Dendritic cell treated with granulocyte-macrophage colony-stimulating factor and Interleukin-4, amounts not matched to agents 40 ng/mL and 50 ng/mL, for 4 days (primary cell): ENCODE data around the gene SLC18A3.

ENCODE experiments used
- H3K27ac Mint-ChIP-seq: one replicate; pipeline ENCODE4 v1.8.0; 2022; ENCODE audit warnings: mild to moderate bottlenecking, mixed read lengths
- H3K27me3 Mint-ChIP-seq: one replicate; pipeline ENCODE4 v1.8.0; 2022; ENCODE audit warnings: mild to moderate bottlenecking, mixed read lengths
- H3K36me3 Mint-ChIP-seq: one replicate; pipeline ENCODE4 v1.8.0; 2022; ENCODE audit warnings: low read depth, mixed read lengths
- H3K4me1 Mint-ChIP-seq: one replicate; pipeline ENCODE4 v1.8.0; 2022; ENCODE audit warnings: low read depth, mixed read lengths
- H3K4me3 Mint-ChIP-seq: one replicate; pipeline ENCODE4 v1.8.0; 2022; ENCODE audit warnings: mild to moderate bottlenecking, moderate library complexity, mixed read lengths
- H3K9me3 Mint-ChIP-seq: one replicate; pipeline ENCODE4 v1.8.0; 2022; ENCODE audit warnings: mixed read lengths
- intact Hi-C: fragments of 100-400 bp; cut with micrococcal nuclease; formaldehyde crosslinking; loops from one replicate; pipeline ENCODE4 v1.15.0; 2022

The SLC18A3 gene

DNA sequence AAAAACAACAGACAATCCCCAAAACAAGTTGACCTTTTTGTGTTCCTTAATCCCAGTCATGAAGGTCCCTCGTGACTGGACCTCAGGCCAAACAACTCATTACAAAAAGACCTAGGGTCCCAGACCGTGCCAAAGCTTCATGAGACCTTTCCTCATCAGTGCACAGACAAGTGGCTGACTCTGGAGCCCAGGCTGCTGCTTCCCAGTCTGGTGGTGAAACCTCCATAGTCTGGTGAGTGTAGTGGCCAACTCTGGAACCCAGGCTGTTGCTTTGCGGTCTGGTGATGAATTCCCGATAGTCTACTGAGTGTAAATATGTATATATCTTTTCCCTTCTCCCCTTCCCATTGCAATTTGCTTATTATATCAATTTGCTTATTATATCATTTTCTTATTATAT is 22.1 kb upstream of the SLC18A3 start:
- H3K27ac Mint-ChIP-seq = no peak overlapping the region
- no peak overlapping the region for H3K4me3 Mint-ChIP-seq
- H3K4me1 Mint-ChIP-seq = peaks cover under 1% of the 10 kb centered on the region
- H3K9me3 Mint-ChIP-seq = peaks cover 17% of the 10 kb centered on the region
- peaks cover 24% of the 10 kb centered on the region for H3K27me3 Mint-ChIP-seq
- no peaks in the 10 kb centered on the region for H3K36me3 Mint-ChIP-seq
- intact Hi-C loops = no loop called here

DNA sequence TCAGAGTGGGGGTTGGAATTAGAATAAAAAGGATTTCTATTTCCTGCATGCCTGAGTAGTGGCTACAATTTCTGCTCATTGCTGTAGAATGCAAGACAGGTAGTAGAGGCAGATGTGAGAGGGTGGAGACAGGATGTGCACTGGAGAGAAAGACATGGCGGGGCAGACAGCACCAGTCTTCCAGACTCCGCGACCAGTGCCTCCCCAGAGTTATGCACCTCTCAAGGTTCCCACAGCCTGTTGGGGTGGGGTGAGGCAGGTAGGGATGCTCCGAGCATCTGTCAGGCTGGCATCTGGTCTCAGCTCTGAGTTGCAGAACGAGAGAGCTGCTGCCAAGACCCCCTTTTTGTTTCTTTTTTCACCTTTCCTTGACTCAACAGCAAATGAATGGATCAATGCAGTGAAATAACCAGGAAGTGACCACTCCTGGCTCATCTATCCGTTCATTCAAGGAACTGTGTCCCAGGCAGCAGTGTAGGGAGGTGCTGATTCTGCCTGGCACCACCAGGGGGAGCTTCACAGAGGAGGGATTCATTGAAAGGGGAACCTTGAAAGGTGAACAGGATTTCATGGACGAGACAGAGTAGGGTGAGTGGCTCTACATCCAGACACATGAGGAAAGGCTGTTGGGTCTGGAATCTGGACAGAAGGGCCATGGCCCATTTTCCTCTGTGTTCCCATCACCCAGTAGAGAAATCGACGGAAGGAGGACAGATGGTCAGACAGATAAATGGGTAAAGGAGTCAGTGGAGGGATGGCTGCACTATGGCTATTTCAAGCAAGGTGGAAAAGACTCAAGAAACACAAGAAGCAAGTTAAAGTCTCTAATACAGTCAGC is 17.2 kb upstream of the SLC18A3 start:
- peaks cover 9% of the 10 kb centered on the region for H3K4me1 Mint-ChIP-seq
- peaks cover 17% of the 10 kb centered on the region for H3K9me3 Mint-ChIP-seq
- H3K36me3 Mint-ChIP-seq = no peaks in the 10 kb centered on the region
- H3K27me3 Mint-ChIP-seq = peaks cover 22% of the 10 kb centered on the region
- no peak overlapping the region for H3K27ac Mint-ChIP-seq
- no peak overlapping the region for H3K4me3 Mint-ChIP-seq
- intact Hi-C loops = no loop called here

DNA sequence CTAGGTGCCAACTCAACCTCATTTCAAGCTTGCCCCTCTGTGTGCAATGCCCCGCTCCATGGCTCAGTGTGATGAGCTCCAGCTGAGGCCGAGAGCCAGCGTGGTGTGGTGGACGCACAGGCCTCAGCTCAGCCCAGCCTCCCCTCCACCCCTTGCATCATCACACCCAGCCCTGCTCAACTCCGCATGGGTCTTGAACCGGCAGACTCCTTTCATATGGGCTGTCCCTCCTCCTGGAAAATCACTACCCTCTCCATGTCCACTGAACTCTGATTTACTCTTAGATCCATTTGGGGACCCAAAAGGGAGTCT is 16.6 kb upstream of the SLC18A3 start:
- H3K36me3 Mint-ChIP-seq = no peaks in the 10 kb centered on the region
- intact Hi-C loops = no loop called here
- peaks cover 9% of the 10 kb centered on the region for H3K4me1 Mint-ChIP-seq
- peaks cover 22% of the 10 kb centered on the region for H3K27me3 Mint-ChIP-seq
- H3K27ac Mint-ChIP-seq = no peak overlapping the region
- H3K4me3 Mint-ChIP-seq = no peak overlapping the region
- peaks cover 17% of the 10 kb centered on the region for H3K9me3 Mint-ChIP-seq

DNA sequence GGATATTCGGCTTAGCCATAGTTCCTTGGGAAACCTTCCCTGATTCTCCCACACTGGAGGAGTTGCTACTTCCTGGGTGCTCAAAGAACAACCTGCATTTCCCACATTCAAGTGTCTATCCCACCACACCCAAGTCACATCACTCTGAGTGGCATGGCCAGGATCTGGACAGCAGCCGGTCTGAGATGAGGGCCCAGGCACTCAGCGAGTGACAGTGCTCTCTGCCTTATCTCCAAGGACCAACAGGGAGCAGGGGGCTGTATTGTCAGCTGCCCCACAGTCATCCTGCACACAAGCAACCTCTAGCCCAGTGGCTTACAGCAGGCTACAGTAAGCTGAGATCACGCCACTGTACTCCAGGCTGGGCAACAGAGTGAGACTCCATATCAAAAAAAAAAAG is 16.1 kb upstream of the SLC18A3 start:
- Mint-ChIP-seq H3K27ac (no peak overlapping the region), H3K27me3 (peaks cover 22% of the 10 kb centered on the region), H3K4me1 (peaks cover 9% of the 10 kb centered on the region), H3K9me3 (peaks cover 14% of the 10 kb centered on the region), H3K36me3 (no peaks in the 10 kb centered on the region), H3K4me3 (no peak overlapping the region)
- intact Hi-C loops = loop anchor here (2.0 kb wide), 1 partner anchor 631 kb away; no protein-coding TSS in a partner anchor

DNA sequence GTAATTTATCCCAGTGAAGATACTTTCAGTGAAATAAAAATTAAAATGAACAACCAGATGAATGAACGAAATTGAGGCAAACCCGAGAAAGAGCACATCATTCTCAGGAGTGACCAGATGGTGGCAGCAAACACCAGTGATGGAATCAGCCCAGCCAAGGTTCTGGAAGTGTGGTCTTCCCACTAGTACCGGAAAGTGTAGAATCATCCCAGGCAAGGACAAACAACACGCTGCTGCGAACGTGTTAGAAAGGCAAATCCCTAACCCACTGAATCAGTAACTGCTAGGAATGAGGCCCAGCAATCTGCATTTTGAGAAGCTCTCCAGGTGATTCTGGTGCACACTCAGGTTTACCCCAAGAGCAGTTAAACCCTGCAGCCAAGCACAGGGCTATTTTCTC is 15.5 kb upstream of the SLC18A3 start:
- Mint-ChIP-seq H3K27ac (no peak overlapping the region), H3K9me3 (peaks cover 8% of the 10 kb centered on the region), H3K4me1 (peaks cover 9% of the 10 kb centered on the region), H3K27me3 (peaks cover 22% of the 10 kb centered on the region), H3K36me3 (no peaks in the 10 kb centered on the region), H3K4me3 (no peak overlapping the region)
- intact Hi-C loops = loop anchor here (2.0 kb wide), 1 partner anchor 630 kb away; no protein-coding TSS in a partner anchor

DNA sequence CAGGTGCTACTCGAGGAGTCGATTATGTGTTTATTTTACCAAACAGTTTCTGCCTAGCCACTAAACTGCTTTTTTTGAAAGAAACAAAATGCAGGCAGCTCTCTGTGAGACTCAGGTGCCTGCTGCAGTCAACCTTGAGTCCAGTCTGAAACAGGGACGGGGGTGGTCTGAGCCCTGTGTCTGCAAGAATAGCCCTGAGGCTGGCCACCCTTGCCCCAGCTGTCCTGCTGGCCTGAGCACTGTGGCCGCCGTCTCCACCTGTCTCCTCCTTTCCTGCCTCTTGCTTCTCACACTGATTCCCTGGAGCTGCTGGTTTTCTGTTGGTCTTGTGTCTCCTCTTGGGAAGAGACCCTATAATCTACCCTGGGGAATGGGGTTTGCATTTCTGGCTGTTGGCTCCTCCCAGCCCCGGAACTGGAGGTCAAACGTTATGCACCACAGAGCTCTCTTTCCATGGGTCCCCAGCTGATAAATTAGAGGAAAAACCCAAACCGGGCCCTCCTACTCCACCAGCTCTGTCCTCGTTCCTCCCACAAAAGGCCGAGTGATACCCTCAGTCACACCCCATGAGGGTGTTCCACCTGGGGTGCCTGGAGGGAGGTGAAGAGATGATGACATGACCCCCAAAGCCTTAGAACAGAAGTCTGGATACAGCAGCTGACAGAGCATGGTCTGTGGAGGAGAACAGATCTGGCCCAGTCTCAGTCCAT is 15.0 kb upstream of the SLC18A3 start:
- Mint-ChIP-seq H3K9me3 (peaks cover 2% of the 10 kb centered on the region), H3K4me1 (peaks cover 9% of the 10 kb centered on the region), H3K27me3 (peaks cover 21% of the 10 kb centered on the region), H3K4me3 (no peak overlapping the region), H3K27ac (no peak overlapping the region), H3K36me3 (no peaks in the 10 kb centered on the region)
- intact Hi-C loops = loop anchor here (2.0 kb wide), 1 partner anchor 630 kb away; no protein-coding TSS in a partner anchor

DNA sequence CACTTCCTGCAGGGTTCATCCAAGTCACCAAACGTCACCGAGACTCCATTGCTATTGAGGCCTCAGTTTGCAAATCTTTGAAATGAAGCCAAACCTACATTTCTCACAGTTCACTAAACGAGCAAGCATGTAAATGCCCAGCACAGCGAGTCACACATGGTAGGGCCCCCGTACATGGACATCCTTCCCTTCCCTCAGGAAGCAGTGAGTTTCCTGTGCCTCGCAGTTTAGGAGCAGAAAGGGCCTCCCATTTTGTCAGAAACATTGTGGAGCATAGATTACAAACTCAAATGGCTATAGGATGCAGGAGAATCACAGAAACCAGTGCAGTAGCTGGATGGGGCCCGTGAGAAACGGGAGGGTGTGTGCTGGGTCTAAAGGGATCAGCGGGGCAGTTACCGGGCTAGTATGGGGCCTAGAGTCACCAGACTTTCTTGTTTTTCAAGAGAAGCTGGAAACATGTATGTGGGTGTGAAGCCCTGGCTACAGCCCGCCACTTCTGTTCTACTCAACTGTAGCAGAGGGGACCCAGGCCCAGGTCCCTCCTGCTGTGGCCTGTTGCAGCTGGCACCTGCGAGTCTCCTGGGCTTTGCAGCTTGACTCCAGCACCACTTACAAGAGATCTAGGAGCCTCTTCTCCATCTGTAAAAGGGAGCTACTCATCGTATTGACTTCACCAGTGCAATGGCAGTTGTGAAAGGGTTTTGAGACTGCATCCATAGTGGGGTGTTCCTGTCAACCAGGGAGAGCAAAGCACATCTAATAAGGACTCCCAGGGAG is 14.2 kb upstream of the SLC18A3 start:
- no peak overlapping the region for H3K27ac Mint-ChIP-seq
- H3K9me3 Mint-ChIP-seq = no peaks in the 10 kb centered on the region
- peaks cover 9% of the 10 kb centered on the region for H3K4me1 Mint-ChIP-seq
- no peak overlapping the region for H3K4me3 Mint-ChIP-seq
- peaks cover 19% of the 10 kb centered on the region for H3K27me3 Mint-ChIP-seq
- intact Hi-C loops = loop anchor here (2.0 kb wide), 1 partner anchor 629 kb away; no protein-coding TSS in a partner anchor
- H3K36me3 Mint-ChIP-seq = no peaks in the 10 kb centered on the region

DNA sequence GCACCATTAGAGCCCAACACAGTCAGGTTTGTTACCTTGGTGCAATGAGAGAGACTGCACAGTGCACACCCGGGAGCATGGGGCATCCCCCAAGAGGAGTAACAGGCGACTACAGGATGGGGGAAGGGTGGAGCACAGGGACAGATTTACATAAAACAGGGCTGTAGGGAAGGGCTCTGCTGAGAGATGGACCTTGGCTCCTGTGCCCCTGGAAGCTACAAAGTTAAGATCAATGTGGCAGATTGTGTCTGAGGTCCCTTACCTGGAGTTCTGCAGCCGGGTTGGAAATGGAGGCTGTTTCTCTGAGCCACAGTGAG is 13.7 kb upstream of the SLC18A3 start:
- Mint-ChIP-seq H3K36me3 (no peaks in the 10 kb centered on the region), H3K4me3 (no peak overlapping the region), H3K27ac (no peak overlapping the region), H3K27me3 (peaks cover 21% of the 10 kb centered on the region), H3K4me1 (peaks cover 9% of the 10 kb centered on the region), H3K9me3 (no peaks in the 10 kb centered on the region)
- intact Hi-C loops = no loop called here

DNA sequence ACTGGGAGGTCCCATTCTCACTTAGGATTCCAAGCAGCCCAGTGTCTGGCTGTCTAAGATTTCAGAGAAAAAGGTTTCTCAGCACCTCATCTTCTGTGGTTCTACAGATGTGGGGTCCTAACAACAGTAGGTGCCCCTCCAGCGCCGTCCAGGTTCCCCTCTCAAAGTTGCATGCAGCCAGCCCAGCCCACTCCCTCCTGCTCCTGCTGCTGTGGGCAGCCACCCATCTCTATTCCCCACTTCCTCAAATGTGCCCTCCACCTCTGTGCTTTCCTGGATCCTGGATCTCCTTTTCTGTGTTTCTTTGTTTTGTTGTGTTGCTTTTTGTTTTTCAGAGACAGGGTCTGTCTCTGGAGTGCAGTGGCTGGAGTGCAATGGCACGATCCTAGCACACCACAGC is 13.3 kb upstream of the SLC18A3 start:
- Mint-ChIP-seq H3K4me1 (peaks cover 9% of the 10 kb centered on the region), H3K27ac (no peak overlapping the region), H3K4me3 (no peak overlapping the region), H3K9me3 (no peaks in the 10 kb centered on the region), H3K36me3 (no peaks in the 10 kb centered on the region), H3K27me3 (peaks cover 20% of the 10 kb centered on the region)
- intact Hi-C loops = no loop called here

DNA sequence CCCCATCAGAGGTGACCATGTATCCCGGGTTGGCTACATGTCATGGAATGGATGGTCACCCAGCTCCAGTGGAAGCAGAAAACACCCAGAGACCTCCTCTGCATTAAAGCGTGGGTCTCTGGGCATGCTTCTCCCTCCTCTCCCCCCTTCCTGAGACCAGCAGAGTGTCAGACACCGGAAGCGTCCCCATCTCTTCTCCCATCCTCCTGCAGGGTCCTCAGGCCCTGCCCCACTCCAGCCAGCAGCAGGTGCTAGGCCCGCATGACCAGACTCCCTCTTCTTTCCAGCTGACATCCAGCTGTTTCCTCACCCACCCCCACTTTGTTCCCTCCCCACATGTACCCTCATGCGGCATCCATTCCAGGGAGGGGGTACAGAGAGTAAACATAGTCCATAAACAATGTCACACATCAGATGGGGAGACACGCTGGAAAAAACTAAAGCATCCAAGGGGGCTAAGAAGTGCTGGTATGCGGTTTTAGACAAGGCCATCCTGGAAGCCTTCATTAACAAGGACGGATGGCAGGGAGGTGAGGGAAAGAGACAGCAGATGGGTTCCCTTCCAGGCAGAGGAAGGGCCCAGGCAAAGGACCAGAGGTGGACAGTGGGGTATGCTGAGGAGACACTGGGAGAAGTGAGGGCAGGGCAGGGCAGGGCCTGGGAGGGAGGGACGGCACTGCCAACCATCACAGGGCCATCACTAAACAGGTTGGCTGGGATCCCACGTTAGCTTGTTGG is 12.5 kb upstream of the SLC18A3 start:
- Mint-ChIP-seq H3K36me3 (no peaks in the 10 kb centered on the region), H3K9me3 (no peaks in the 10 kb centered on the region), H3K27me3 (peaks cover 21% of the 10 kb centered on the region), H3K27ac (no peak overlapping the region), H3K4me3 (no peak overlapping the region), H3K4me1 (peaks cover 9% of the 10 kb centered on the region)
- intact Hi-C loops = no loop called here

DNA sequence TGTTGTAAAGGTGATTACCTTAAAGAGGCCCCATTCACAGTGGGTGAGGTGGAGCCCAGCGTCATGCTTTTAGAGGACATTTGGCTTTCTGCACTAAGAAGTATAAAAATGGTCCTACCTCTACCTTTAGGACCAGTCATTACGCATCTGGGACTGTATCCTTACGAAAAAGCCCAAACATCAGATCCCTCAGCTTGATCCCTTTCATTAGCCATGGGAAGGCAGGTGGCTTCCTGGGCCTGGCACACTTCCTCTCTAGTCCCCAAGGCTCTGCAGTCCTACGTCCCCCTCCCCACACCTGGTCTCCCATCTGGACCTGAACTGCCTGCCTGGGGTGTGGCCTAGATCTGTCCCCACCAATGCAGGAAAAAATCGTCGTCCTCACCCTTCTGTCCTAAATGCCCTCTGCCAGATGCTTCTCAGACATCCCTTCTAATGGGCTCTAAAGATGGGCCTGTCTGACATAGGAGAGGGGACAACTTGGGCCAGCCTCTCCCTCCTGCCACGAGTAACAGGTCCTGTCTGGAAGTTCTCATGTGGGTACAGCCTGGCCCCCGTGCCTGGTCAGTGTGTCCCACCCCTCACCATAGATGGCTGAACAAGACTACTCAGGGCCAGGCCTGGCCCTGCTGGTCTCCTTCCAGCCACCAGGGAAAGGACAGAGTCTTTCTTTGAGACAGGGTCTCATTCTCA is 11.8 kb upstream of the SLC18A3 start:
- Mint-ChIP-seq H3K4me3 (no peak overlapping the region), H3K4me1 (peaks cover 6% of the 10 kb centered on the region), H3K27me3 (peaks cover 22% of the 10 kb centered on the region), H3K27ac (no peak overlapping the region), H3K36me3 (no peaks in the 10 kb centered on the region), H3K9me3 (no peaks in the 10 kb centered on the region)
- intact Hi-C loops = no loop called here

DNA sequence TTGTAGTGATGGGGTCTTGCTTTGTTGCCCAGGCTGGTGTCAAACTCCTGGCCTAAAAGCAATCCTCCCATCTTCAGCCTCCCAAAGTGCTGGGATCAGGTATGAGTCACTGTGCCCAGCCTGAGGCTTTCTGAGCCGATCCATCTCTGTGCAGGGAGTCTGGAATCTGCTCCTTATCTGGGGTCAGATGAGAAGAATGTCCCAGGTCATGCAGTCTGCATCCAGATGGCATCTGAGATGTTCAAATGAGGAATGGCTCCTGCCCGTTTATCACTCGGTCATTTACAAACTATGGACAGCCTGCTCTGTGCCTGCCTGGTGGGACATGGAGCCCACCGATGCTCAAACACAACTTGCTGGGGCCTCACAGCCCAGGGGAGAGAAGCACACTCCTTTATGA is 11.1 kb upstream of the SLC18A3 start:
- Mint-ChIP-seq H3K9me3 (no peaks in the 10 kb centered on the region), H3K4me3 (no peak overlapping the region), H3K36me3 (no peaks in the 10 kb centered on the region), H3K27ac (no peak overlapping the region), H3K27me3 (peaks cover 24% of the 10 kb centered on the region), H3K4me1 (peaks cover 5% of the 10 kb centered on the region)
- intact Hi-C loops = no loop called here

DNA sequence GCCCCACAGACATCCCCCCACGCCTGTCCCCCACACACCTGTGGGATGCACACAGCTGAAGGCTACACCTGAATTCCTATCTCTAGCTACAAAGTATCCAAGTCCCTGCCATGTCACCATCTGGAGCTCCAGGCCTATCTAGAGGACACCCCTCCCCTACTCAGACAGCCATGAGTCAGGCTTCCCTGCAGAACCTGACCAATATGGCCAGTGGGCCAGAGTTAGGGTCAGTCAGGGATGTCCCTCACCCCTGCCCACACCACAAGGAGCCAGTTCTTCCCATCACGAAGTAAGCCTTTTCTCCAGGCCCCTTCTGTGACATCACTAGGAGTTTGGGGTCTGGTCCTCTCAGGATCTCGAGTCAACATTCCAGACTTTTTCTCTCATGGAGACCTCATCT is 10.6 kb upstream of the SLC18A3 start:
- Mint-ChIP-seq H3K4me1 (peaks cover 5% of the 10 kb centered on the region), H3K9me3 (no peaks in the 10 kb centered on the region), H3K27me3 (peaks cover 25% of the 10 kb centered on the region), H3K4me3 (no peak overlapping the region), H3K27ac (no peak overlapping the region), H3K36me3 (no peaks in the 10 kb centered on the region)
- intact Hi-C loops = no loop called here
